Smooth muscle cell (in vitro differentiated cells): Measurements from ENCODE around the gene PKM. TPM values are rescaled to one million over a fixed set of nuclear protein-coding genes. Genes with fewer than 3 reads are reported as not detected.

Experiments
- DNase-seq: peaks from one replicate; lab custom pipeline; 2025; ENCODE audit not compliant: unreplicated experiment; lab: John Stamatoyannopoulos, UW
- H2AFZ ChIP-seq: fragments of 200-600 bp; sonication (generic); 2 replicates; pipeline ENCODE4 v1.6.0; 2016; ENCODE audit warnings: antibody characterized with exemption, low read depth, mild to moderate bottlenecking
- H3F3A ChIP-seq: fragments of 200-600 bp; sonication (generic); 2 replicates; pipeline ENCODE4 v1.6.0; 2017; ENCODE audit warnings: antibody characterized with exemption, low read depth
- H3K27ac ChIP-seq: fragments of 200-600 bp; sonication (generic); 2 replicates; pipeline ENCODE4 v1.5.1; 2016; ENCODE audit warnings: low read depth, mild to moderate bottlenecking
- H3K27me3 ChIP-seq: fragments of 200-600 bp; sonication (generic); 2 replicates; pipeline ENCODE4 v1.6.1; 2016; ENCODE audit warnings: low read depth, mild to moderate bottlenecking
- H3K36me3 ChIP-seq: fragments of 200-600 bp; sonication (generic); 2 replicates; pipeline ENCODE4 v1.5.1; 2016; ENCODE audit warnings: low read depth
- H3K4me1 ChIP-seq: fragments of 200-600 bp; sonication (generic); 2 replicates; pipeline ENCODE4 v1.5.1; 2016; ENCODE audit warnings: low read depth
- H3K4me2 ChIP-seq: fragments of 200-600 bp; sonication (generic); 2 replicates; pipeline ENCODE4 v1.6.0; 2016; ENCODE audit warnings: mild to moderate bottlenecking
- H3K4me3 ChIP-seq: fragments of 200-600 bp; sonication (generic); 2 replicates; pipeline ENCODE4 v1.5.1; 2016; ENCODE audit warnings: mild to moderate bottlenecking
- H3K79me2 ChIP-seq: fragments of 200-600 bp; sonication (generic); 2 replicates; pipeline ENCODE4 v1.6.0; 2016; ENCODE audit warnings: low read depth, mild to moderate bottlenecking
- H3K9ac ChIP-seq: fragments of 200-600 bp; sonication (generic); 2 replicates; pipeline ENCODE4 v1.6.0; 2016; ENCODE audit warnings: low read depth
- H3K9me3 ChIP-seq: fragments of 200-600 bp; sonication (generic); replicated peaks from 2 replicates; pipeline ENCODE4 v1.5.1; 2016; ENCODE audit warnings: low read depth
- H4K20me1 ChIP-seq: fragments of 200-600 bp; sonication (generic); 2 replicates; pipeline ENCODE4 v1.6.0; 2016; ENCODE audit warnings: low read depth
- CTCF ChIP-seq: fragments of 200-600 bp; sonication (generic); IDR thresholded peaks from 2 replicates; pipeline ENCODE4 v1.5.1; 2017; ENCODE audit warnings: borderline replicate concordance, mild to moderate bottlenecking, antibody characterized with exemption; ENCODE audit not compliant: insufficient read depth, poor library complexity, severe bottlenecking
- WGBS: methylation state at CpG from one replicate; pipeline ENCODE4 v1.1.7; 2016; ENCODE audit warnings: low lambda C conversion rate; 5-methylcytosine and 5-hydroxymethylcytosine counted together
- polyA plus RNA-seq: library from polyadenylated mRNA; unstranded; fragments of >200 nt; fragmentation: Nextera tagmentation; extraction: Ambion mirVana; gene quantifications from 2 replicates; pipeline ENCODE4 v1.2.1, GENCODE V29; 2016
- total RNA-seq: library from RNA; depleted of rRNA; stranded (reverse); fragments of >200 nt; gene quantifications from 2 replicates; pipeline ENCODE4 v1.2.3, GENCODE V29; 2014

Gene PKM
- total and polyA plus RNA-seq, 2 experiments from 2014 or later: 1,125 to 1,598 TPM

- H4K20me1 ChIP-seq: no peaks in the 10 kb centered on the region
- no peaks in the 10 kb centered on the region for H3F3A ChIP-seq
- no peak overlapping the region for H3K4me2 ChIP-seq
- H3K79me2 ChIP-seq: no peaks in the 10 kb centered on the region
- no peak overlapping the region for H2AFZ ChIP-seq
- H3K9me3 ChIP-seq: no peaks in the 10 kb centered on the region
- H3K9ac ChIP-seq: no peak overlapping the region
- H3K36me3 ChIP-seq: no peaks in the 10 kb centered on the region
- H3K4me3 ChIP-seq: no peak overlapping the region
- no peak for TF ChIP-seq CTCF
- 92% methylated on average over 13 of the region's 13 CpGs for whole genome bisulfite sequencing
- H3K27me3 ChIP-seq: peaks cover 6% of the 10 kb centered on the region
- peaks cover 6% of the 10 kb centered on the region for H3K4me1 ChIP-seq
- no peak for DNase-seq
- no peak overlapping the region for H3K27ac ChIP-seq
Measured at GRCh38 chr15:72178976-72179585, 51.9 kb downstream of the PKM start.

- no peak overlapping the region for H3K27ac ChIP-seq
- DNase-seq: no peak
- H3K9ac ChIP-seq: no peak overlapping the region
- H3F3A ChIP-seq: no peaks in the 10 kb centered on the region
- H3K27me3 ChIP-seq: no peaks in the 10 kb centered on the region
- no peaks in the 10 kb centered on the region for H4K20me1 ChIP-seq
- H3K4me1 ChIP-seq: peaks cover 3% of the 10 kb centered on the region
- H3K4me2 ChIP-seq: no peak overlapping the region
- H3K9me3 ChIP-seq: no peaks in the 10 kb centered on the region
- TF ChIP-seq CTCF: no peak
- H3K79me2 ChIP-seq: no peaks in the 10 kb centered on the region
- no peak overlapping the region for H3K4me3 ChIP-seq
- no peak overlapping the region for H2AFZ ChIP-seq
- 66% methylated on average over 3 of the region's 3 CpGs for WGBS
- H3K36me3 ChIP-seq: no peaks in the 10 kb centered on the region
Measured at GRCh38 chr15:72176743-72177142, 54.2 kb downstream of the PKM start.

GRCh38 chr15:72176159-72176558, 54.8 kb downstream of the PKM start:
- Histone ChIP-seq H3F3A (no peaks in the 10 kb centered on the region), H3K9ac (no peak overlapping the region), H3K27ac (no peak overlapping the region), H3K4me2 (no peak overlapping the region), H2AFZ (no peak overlapping the region), H3K9me3 (no peaks in the 10 kb centered on the region), H4K20me1 (no peaks in the 10 kb centered on the region), H3K79me2 (no peaks in the 10 kb centered on the region), H3K36me3 (no peaks in the 10 kb centered on the region), H3K27me3 (no peaks in the 10 kb centered on the region), H3K4me1 (peaks cover 3% of the 10 kb centered on the region), H3K4me3 (no peak overlapping the region)
- no peak for DNase-seq
- WGBS: 94% methylated on average over 6 of the region's 6 CpGs
- no peak for TF ChIP-seq CTCF
